ENCODE results near the gene EIF3L.

EIF3L gene

DNA sequence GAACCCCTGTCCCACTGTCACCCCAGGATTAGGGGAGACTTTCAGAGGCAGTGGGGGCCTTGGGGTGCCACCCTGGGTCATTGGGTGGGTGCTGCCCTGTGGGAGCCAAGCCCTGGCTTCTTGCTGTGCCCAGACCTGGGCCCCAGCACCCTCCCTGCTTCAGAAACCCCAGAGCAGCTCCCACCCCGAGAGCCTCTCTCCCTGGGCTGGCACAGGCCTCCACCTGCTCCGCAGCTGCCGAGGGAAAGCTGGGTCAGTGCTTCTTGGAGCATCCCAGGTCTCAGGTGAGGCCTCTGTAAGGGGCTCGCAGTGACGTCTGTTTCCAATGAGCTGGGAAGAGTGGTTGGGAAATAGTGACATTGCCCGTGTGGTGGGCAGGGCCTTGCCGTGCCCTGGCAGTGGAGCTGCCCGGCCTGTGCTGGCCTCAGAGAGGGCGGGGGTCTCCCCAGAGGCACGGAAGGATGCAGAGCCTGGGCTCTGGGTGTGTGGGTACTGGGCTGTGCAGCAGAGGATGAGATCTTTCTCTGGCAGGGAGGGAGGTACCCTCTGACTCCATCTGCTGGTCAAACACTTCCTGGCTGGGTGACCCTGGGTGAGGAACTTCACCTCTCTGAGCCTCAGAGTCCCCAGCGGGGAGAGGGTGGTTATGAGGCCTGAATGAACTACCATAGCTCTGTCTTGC, 81.2 kb downstream of the EIF3L start:
- DNase-seq, result peak; percentile 24

DNA sequence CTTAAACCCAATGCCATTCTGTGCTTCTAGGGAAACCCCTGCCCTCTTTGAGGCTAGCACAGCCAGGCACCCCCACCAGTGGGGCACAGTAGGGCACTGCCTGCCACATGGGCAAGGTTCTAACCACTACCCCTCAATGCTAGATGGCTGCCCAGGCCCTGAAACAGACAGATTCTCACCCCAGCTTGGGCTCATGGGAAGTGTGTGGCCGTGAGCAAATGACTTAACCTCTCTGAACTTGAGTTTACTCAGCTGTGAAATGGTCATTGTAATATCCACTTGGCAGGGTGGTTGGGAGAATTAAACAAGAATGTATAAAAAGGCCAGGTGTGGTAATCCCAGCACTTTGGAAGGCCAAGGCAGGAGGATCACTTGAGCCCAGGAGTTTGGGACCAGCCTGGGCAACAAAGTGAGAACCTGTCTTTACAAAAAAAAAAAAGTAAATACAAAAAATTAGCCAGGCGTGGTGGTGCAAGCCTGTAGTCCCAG, 81.8 kb downstream of the EIF3L start:
- DNase-seq, result no peak

DNA sequence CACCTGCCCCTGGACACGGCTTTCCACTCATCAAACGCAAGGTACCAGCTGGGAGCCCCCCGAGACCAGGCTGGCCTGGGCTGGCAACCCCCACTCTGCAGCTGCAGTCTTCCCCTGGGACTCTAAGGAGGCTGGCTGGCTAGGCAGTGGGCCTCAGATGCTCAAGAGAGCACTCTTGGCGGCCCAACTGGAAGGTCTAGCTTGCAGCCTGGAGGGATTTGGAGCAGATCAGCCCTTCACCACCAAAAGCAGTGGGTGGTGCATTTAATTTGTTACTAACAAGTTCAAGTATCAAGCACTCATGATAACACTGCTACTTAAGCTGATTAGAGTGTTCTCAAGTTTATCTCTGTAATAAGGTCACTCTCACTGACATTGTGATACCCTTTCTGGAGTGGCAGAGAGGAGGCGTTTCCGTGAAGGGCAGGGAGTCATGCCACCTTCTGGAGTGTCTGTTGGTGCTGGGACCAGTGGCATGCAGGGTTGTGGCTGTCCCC, 82.7 kb downstream of the EIF3L start:
- DNase-seq, result no peak

DNA sequence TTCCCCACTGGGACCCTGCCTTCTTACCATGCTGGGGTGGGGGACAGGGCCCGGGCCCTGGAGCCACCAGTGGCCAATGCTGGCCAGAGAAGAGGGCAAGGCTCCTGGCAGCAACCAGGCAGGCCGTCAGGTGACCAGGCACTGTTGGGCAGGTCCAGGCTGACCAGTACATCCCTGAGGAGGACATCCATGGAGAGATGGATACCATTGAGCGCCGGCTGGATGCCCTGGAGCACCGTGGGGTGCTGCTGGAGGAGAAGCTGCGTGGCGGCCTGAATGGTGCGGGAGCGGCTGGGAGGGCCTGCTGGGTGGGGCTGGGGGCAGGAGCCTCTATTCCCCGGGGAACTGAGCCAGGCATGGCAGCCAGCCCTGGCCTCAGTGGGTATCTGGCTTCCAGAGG, 83.2 kb downstream of the EIF3L start:
- no peak for DNase-seq

DNA sequence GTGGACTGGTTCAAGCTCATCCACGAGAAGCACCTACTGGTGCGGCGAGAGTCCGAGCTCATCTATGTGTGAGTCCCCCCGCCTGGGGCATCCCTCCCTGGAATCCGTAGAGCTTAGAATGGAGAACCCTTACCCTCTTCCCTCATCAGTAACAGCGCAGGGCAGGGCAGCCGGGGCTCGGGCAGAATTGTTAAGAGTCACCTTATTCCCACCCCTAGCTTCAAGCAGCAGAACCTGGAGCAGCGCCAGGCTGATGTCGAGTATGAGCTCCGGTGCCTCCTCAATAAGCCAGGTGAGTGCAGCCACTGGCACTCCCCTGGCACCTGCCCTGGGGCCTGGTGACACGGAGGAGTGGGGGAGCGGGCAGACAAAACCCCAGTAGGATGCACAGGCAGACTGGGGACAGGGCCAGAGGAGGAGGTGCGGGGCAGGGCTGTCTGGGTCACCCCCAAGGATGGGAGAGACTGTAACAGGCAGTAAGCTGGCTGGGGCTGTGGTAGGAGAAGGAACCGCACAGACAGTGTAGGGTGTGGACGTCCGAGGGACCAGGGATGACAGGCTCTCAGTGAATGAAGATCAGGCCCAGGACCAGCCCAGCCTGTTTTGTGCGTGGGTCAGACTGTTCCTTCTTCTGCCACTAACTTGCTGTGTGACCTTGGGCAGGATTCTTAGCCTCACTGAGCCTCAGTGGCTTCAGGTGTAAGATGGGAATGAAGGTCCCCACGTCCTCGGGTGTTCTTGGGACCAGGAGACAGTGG, 83.8 kb downstream of the EIF3L start:
- DNase-seq, result no peak

DNA sequence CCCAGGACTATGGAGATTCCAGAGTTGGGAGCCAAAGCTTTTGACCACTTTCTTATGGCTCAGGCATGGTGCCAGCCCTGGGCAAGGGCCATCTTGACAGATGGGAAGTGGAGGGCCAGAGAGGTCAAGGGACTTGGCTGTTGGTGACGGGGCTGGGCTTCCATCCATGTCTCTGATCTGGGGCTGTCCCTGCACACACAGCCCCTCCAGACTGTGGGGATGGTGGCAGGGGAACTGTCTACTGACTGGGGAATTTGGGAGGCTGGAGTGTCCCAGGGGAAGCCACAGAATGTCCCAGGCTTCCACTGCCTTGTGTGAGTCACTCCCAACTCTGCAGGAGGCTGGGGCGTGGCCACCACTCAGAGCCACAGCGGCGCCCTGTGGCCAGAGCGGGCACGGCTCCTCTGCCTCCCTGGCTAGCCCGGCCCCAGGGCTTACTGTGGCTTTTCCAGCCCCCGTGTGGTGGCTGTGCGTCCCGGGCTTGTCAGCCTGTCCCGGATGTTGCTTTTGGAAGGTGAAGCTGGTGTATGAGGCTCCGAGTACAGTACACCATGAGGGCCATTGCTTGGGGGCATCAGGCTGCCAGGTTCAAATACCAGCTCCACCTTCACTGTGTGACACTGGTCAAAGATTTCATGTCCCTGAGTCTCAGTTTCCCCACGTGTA, 84.6 kb downstream of the EIF3L start:
- DNase-seq, result peak; percentile 87

Measured in activated CD4-positive, alpha-beta T cell treated with anti-CD3 and anti-CD28 coated beads, Interleukin-2, amount 50 U/mL, for 16 hours (primary cell).